Cardiac septum (tissue), 1 donor: ENCODE results near the gene LNPK. TPM values are rescaled to one million over a fixed set of nuclear protein-coding genes. Genes with fewer than 3 reads are reported as not detected.

Source experiments
- total RNA-seq: library from RNA; stranded (reverse); fragmentation: NEBNext Ultra II Directional; extraction: Animal tissue kit (Norgen Biotek cat#: 25700); gene quantifications from one replicate; pipeline ENCODE4 v1.2.1, GENCODE V29; 2021
- donor health status: DM: no; HTN: no; CAD: no.

LNPK gene
- total RNA-seq, 1 donor from 2014 or later, result 44.0 TPM

Other genes starting within 250 kb of the LNPK start
- not detected for gene EVX2, start 81.7 kb upstream of the LNPK start, total RNA-seq
- not detected for gene HOXD13, start 90.5 kb upstream of the LNPK start, total RNA-seq
- gene HOXD12, start 97.5 kb upstream of the LNPK start, total RNA-seq, result not detected
- gene HOXD11, start 105.0 kb upstream of the LNPK start, total RNA-seq, result not detected
- 0.16 TPM for gene HOXD10, start 114.5 kb upstream of the LNPK start, total RNA-seq
- not detected for gene HOXD9, start 120.5 kb upstream of the LNPK start, total RNA-seq
- 1.1 TPM for gene HOXD8, start 127.4 kb upstream of the LNPK start, total RNA-seq
- gene HOXD4, start 149.3 kb upstream of the LNPK start, total RNA-seq, result 0.70 TPM
- gene HOXD3, start 155.0 kb upstream of the LNPK start, total RNA-seq, result 1.0 TPM
- gene HOXD1, start 186.4 kb upstream of the LNPK start, total RNA-seq, result 0.59 TPM